Thoracic aorta (tissue), 2 donors: ENCODE results near the gene SMIM24. TPM values are rescaled to one million over a fixed set of nuclear protein-coding genes. Genes with fewer than 3 reads are reported as not detected.

Experiments used
- ATAC-seq: fragments of 150-250 bp; one replicate; pipeline ENCODE4 v1.8.0; 2017; ENCODE audit warnings: low read depth; ENCODE audit not compliant: insufficient number of reproducible peaks, low FRiP score
- DNase-seq: peaks from one replicate; pipeline ENCODE4 v3.0.0-alpha.2; 2020; ENCODE audit warnings: low spot score
- H3K27ac ChIP-seq, 2 donors: fragments of 200-600 bp; sonication (generic); 1 replicate in 1 of 2; 2 replicates in 1 of 2; pipeline ENCODE4 v1.5.1; 2016; ENCODE audit warnings: mild to moderate bottlenecking in 2 of 2, moderate library complexity in 2 of 2
- H3K27me3 ChIP-seq: fragments of 200-600 bp; sonication (generic); replicated peaks from 2 replicates; pipeline ENCODE4 v1.6.0; 2016; ENCODE audit warnings: mild to moderate bottlenecking; ENCODE audit not compliant: insufficient read depth
- H3K36me3 ChIP-seq: fragments of 200-600 bp; sonication (generic); one replicate; pipeline ENCODE4 v1.5.1; 2016
- H3K4me1 ChIP-seq, 2 donors: fragments of 200-600 bp; sonication (generic); 1 replicate in 1 of 2; 2 replicates in 1 of 2; pipeline versions ENCODE4 v1.5.1 to v1.6.0; 2016; ENCODE audit warnings: low read depth in 2 of 2, mild to moderate bottlenecking in 1 of 2; ENCODE audit not compliant: control insufficient read depth in 1 of 2
- H3K4me3 ChIP-seq: fragments of 200-600 bp; sonication (generic); 2 replicates; pipeline ENCODE4 v1.5.1; 2016; ENCODE audit warnings: mild to moderate bottlenecking
- H3K9me3 ChIP-seq: fragments of 200-600 bp; sonication (generic); 2 replicates; pipeline ENCODE4 v1.5.1; 2016
- total RNA-seq, 2 donors: library from RNA; depleted of rRNA; stranded (reverse); fragments of >200 nt; gene quantifications; one replicate each; pipeline versions ENCODE4 v1.1.0 to v1.2.3, GENCODE V29; 2016
- TF ChIP-seq, protein P1 (sequence below): fragments of 200-600 bp; sonication (generic); IDR thresholded peaks from one replicate; pipeline ENCODE4 v1.5.1; 2019; ENCODE audit warnings: antibody characterized with exemption

SMIM24 gene
- total RNA-seq, 2 donors from 2014 or later: not detected

DNA sequence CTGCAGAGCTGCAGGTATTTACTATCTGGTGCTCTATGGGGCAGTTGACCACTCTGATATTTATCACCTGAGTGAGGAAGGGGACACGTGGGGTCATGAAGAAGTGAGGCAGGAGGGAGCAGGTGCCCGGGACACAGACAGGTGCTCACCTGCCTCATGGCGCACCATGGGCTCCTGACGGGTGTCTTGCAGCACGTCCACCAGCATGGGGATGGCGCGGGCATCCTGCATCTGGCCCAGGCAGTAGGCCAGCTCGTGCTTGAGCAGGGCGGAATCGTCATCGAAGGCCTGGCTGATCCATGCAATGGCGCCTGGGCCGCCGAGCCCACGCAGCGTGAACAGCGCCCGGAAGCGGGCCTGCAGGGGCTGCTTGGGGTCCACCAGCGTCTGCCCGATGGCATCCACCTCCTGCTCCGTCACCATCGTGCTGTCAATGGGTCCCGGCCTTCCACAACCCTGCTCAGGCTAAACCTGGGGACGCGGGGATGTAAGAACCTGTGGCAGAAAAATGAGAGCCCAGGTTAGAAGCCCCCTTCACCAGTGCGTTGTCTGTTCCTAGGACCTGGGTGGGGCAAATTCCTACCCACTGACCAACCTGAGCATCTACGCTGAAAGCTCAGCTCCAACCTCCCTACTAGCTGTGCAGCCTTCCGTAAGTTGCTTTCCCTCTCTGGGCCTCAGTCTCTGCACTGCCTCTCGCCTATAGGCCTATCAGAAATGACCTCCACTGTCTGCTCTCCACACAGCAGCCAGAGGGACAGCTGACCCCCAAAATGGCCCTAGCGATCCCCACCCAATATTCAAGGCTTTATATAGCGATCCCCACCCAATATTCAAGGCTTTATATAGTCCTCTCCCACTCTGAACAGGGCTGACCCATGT lies 16.3 kb upstream of the SMIM24 start:
- H3K36me3 ChIP-seq: peaks cover 19% of the 10 kb centered on the region
- no peaks in the 10 kb centered on the region for H3K9me3 ChIP-seq
- no peak overlapping the region for H3K27ac ChIP-seq
- no peak for ATAC-seq
- peaks cover 10 to 14% of the 10 kb centered on the region in 2 donors for H3K4me1 ChIP-seq
- H3K27me3 ChIP-seq: no peaks in the 10 kb centered on the region
- no peak for DNase-seq
- TF ChIP-seq, protein P1, sequence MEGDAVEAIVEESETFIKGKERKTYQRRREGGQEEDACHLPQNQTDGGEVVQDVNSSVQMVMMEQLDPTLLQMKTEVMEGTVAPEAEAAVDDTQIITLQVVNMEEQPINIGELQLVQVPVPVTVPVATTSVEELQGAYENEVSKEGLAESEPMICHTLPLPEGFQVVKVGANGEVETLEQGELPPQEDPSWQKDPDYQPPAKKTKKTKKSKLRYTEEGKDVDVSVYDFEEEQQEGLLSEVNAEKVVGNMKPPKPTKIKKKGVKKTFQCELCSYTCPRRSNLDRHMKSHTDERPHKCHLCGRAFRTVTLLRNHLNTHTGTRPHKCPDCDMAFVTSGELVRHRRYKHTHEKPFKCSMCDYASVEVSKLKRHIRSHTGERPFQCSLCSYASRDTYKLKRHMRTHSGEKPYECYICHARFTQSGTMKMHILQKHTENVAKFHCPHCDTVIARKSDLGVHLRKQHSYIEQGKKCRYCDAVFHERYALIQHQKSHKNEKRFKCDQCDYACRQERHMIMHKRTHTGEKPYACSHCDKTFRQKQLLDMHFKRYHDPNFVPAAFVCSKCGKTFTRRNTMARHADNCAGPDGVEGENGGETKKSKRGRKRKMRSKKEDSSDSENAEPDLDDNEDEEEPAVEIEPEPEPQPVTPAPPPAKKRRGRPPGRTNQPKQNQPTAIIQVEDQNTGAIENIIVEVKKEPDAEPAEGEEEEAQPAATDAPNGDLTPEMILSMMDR: no peak
- H3K4me3 ChIP-seq: no peak overlapping the region

DNA sequence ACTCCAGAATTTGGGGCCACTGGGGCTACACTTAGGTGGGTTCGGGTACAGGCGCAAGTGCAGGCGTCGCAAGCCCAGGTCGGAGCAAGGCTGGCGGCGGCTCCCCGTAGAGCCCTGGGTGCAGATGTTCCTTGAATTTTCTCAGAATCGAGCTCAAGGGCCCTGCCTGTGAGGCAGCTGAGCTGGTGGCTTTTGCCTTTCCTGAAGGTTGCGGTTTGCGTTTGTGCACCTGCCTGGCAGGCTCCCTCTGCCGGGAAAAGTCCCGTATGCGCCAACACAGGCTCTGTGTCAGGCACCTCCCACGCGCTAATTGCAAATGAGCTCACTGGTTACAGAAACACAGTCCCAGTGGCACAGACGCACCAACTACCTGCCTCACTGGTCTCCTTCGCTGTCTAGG lies 14.2 kb upstream of the SMIM24 start:
- H3K27me3 ChIP-seq: no peaks in the 10 kb centered on the region
- peaks cover 23% of the 10 kb centered on the region for H3K36me3 ChIP-seq
- no peak overlapping the region for H3K27ac ChIP-seq
- DNase-seq (no peak), ATAC-seq (no peak)
- H3K4me1 ChIP-seq: peaks cover 4 to 5% of the 10 kb centered on the region in 2 donors
- H3K4me3 ChIP-seq: no peak overlapping the region
- no peaks in the 10 kb centered on the region for H3K9me3 ChIP-seq
- TF ChIP-seq, protein P1: no peak

DNA sequence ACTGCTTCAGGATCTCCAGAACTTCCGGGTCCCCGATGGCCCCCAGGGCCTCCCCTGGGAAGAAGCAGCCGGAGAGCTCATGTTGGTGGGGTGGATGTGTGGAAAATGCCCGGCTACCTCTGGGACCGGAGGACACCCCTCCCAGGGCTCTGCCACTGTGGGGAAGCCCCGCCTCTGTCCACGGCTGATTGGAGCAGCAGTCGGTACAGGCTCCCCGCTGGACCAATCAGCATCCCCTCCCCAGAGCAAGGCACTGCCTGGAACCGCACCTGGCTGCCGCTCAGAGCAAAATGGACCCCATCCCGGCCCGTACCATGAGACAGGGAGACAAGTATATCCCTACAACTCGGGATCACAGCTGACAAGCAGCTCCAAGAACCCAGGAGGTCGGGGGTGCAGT lies 13.7 kb upstream of the SMIM24 start:
- H3K4me3 ChIP-seq: no peak overlapping the region
- H3K27ac ChIP-seq: no peak overlapping the region
- TF ChIP-seq, protein P1: no peak
- no peaks in the 10 kb centered on the region for H3K27me3 ChIP-seq
- peaks cover 23% of the 10 kb centered on the region for H3K36me3 ChIP-seq
- ATAC-seq: no peak
- no peak for DNase-seq
- peaks cover 0 to under 1% of the 10 kb centered on the region in 2 donors for H3K4me1 ChIP-seq
- H3K9me3 ChIP-seq: no peaks in the 10 kb centered on the region

DNA sequence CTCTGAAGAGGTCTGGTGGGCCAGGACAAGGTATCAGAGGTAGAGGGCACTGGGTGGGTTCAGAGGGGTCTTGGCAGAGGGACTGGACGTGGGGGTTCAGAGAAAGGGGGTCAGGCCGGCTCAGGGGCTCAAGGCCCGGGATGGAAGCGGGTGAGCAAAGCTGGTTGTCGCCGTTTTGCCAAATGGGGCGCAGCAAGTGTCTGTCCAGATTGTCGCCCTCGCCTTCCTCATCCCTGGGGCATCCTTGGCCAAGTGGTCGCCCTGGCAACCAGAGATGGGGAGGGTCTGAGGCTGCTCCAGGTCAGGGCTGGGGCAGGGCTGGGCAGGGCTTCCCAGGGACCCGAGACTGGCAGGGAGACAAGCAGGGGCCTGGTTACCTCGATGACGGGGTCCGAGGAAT lies 13.3 kb upstream of the SMIM24 start:
- Histone ChIP-seq H3K27me3 (no peaks in the 10 kb centered on the region), H3K9me3 (no peaks in the 10 kb centered on the region), H3K4me3 (no peak overlapping the region), H3K27ac (no peak overlapping the region), H3K36me3 (peaks cover 23% of the 10 kb centered on the region), H3K4me1 (no peaks in the 10 kb centered on the region)
- ATAC-seq: no peak
- DNase-seq: no peak
- TF ChIP-seq, protein P1: no peak

DNA sequence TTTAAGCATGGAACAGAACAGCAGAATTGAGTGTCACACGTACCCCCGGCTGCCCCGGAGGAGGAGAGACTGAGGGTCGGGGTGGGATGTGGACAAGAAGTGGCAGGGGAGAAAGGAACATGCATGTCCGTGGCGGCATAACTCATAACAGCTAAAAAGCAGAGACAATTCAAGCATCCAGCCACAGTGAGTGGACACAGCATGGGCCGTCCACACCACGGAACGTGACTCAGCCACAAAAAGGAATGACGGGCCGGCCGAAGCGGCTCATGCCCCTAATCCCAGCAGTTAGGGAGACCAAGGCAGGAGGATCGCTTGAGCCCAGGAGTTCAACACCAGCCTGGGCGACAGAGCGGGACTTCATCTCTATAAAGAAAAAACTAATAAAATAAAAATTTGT lies 12.6 kb upstream of the SMIM24 start:
- H3K36me3 ChIP-seq: peaks cover 23% of the 10 kb centered on the region
- H3K4me3 ChIP-seq: no peak overlapping the region
- no peaks in the 10 kb centered on the region for H3K27me3 ChIP-seq
- no peak overlapping the region for H3K27ac ChIP-seq
- DNase-seq (no peak), ATAC-seq (no peak)
- H3K4me1 ChIP-seq: no peaks in the 10 kb centered on the region
- TF ChIP-seq, protein P1: no peak
- H3K9me3 ChIP-seq: no peaks in the 10 kb centered on the region
